ENCODE results near the gene PCGF2. TPM values are rescaled to one million over a fixed set of nuclear protein-coding genes. Genes with fewer than 3 reads are reported as not detected.

PCGF2 gene
- total RNA-seq, 1 donor from 2014 or later, result 20.7 TPM

DNA sequence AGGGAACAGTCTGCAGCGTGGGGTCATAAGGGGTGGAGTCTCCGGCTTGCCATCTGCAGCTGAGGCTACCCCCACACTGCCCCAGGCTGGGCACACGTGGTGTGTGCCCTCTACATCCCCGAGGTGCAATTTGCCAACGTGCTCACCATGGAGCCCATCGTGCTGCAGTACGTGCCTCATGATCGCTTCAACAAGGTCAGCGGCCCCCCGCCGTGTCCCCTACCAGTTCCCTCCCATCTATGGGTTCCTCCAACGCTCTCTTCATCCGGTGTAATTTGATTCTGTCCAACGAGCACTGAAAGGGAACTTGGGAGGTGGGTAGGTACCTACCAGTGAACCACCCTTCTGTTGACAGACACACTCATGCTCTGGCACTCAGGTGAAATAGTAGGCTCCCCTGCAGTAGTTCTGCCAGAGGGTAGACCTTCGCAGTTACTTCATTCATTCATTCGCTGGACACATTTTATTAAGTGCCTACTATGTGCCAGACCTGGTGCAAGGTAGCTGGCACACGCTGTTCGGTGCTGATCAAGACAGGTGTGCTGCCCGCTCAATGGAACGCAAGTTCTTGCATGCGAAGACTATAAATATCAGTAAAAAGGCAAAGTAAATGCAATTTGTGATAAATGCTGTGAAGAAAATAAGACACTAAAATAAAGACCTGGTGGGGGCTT, 40.3 kb downstream of the PCGF2 start:
- H3K27ac ChIP-seq (replicated peaks), result no peak overlapping the region
- peaks cover 89% of the 10 kb centered on the region for H3K4me1 ChIP-seq
- intact Hi-C loops (cut with micrococcal nuclease), result no loop called here

DNA sequence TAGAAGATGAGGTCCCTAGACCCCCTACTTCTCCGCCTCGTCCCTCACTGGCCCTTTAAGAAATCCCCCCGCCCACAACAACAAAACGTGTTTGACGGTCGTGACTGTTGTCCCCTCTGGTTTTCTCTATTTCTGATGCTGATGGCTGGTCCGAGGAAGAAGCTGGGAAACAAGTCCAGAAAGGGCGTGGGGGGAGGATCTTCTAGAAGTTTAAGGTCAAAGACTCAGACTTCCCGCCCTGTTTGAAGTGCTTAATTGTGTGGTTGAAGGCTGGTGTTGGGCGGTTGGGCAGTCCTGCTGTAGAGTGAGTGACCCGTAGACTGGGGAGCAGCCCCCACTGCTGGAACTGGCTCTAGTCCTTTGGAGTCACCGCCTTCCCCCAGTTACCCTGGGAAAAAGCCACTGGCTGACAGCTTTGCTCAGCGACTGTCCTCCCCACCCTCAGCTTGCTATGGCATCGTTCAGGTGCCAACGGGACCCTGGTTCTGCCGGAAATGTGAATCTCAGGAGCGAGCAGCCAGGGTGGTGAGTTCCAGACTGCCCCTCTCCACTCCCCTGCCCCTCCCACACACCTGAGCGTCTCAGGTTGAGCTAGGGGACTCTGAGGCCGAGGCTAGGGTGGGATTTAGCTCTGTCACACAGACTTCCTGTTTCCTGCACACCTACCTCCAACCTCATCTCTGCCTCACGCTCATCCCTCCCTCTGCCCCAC, 41.5 kb downstream of the PCGF2 start:
- Histone ChIP-seq H3K27ac (replicated peaks) (peak overlapping the region; percentile 99), H3K36me3 (peaks cover 36% of the 10 kb centered on the region), H3K4me3 (peak overlapping the region; percentile 96), H3K4me1 (peaks cover 86% of the 10 kb centered on the region), H3K27me3 (ENCODE audit: low read depth) (no peaks in the 10 kb centered on the region), H3K9me3 (replicated peaks) (no peaks in the 10 kb centered on the region)
- DNase-seq, result no peak
- TF ChIP-seq CTCF (IDR thresholded peaks at IDR 0.05; ENCODE audit: borderline replicate concordance), result no peak
- intact Hi-C loops (cut with micrococcal nuclease), result no loop called here

More for the DNA sequence above, 40.3 kb downstream of the PCGF2 start:
- peaks cover 48% of the 10 kb centered on the region for H3K36me3 ChIP-seq
- H3K27me3 ChIP-seq (ENCODE audit: low read depth), result no peaks in the 10 kb centered on the region
- peak overlapping the region; percentile 96 for H3K4me3 ChIP-seq
- no peak for DNase-seq
- no peaks in the 10 kb centered on the region for H3K9me3 ChIP-seq (replicated peaks)
- no peak for TF ChIP-seq CTCF (IDR thresholded peaks at IDR 0.05; ENCODE audit: borderline replicate concordance)

DNA sequence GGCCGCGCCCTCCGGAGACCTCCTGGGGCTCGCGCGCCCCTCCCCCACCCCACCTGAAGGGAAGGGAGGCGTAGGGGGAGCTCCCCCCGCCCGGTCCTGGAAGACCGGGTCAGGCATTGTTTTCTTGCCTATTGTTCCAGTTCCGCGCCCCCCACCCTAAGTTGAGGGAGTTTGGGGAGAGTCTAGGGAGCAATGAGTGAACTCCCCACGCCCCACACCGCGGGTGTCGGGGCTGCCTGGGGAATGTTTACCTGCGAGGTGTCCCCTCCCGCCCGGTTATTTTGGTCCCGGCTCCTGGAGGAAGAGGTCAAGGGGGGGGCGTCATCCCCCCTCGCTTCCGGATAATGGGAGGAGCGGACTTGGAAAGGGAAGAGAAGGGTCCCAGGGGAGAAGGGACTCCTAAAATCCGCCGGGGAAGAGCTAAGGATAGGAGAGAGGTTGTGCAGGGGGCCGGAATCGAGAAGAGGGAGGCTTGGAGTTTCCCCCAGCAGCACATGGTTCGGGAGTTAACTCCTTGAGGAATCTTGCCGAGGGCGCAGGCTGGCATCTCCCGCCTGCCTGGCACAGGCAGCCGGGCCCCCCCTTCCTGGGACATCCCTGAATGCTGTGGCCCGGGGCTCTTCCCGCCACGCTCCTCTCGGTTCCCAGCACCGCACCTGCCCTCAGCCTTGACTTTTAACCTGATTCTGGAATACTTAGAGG, 42.2 kb downstream of the PCGF2 start:
- Histone ChIP-seq H3K4me1 (peaks cover 86% of the 10 kb centered on the region), H3K27ac (replicated peaks) (peak overlapping the region; percentile 99), H3K36me3 (peaks cover 31% of the 10 kb centered on the region), H3K4me3 (peak overlapping the region; percentile 96), H3K27me3 (ENCODE audit: low read depth) (no peaks in the 10 kb centered on the region), H3K9me3 (replicated peaks) (no peaks in the 10 kb centered on the region)
- intact Hi-C loops (cut with micrococcal nuclease), result no loop called here
- peak; percentile 73 for DNase-seq
- no peak for TF ChIP-seq CTCF (IDR thresholded peaks at IDR 0.05; ENCODE audit: borderline replicate concordance)

- peaks cover 83% of the 10 kb centered on the region for H3K4me1 ChIP-seq
- H3K4me3 ChIP-seq, result peak overlapping the region; percentile 96
- H3K27ac ChIP-seq (replicated peaks), result peak overlapping the region; percentile 99
- TF ChIP-seq CTCF (IDR thresholded peaks at IDR 0.05; ENCODE audit: borderline replicate concordance), result no peak
- intact Hi-C loops (cut with micrococcal nuclease), result no loop called here
- H3K27me3 ChIP-seq (ENCODE audit: low read depth), result no peaks in the 10 kb centered on the region
- H3K36me3 ChIP-seq, result peaks cover 27% of the 10 kb centered on the region
- DNase-seq, result no peak
- no peaks in the 10 kb centered on the region for H3K9me3 ChIP-seq (replicated peaks)
Measured at GRCh38 chr17:38705523-38705802, 42.7 kb downstream of the PCGF2 start.

GRCh38 chr17:38704606-38705522, 43.3 kb downstream of the PCGF2 start, which contains the start of gene MLLT6:
Gene MLLT6, plus strand, starts transcription at chr17:38705273. Its CDS starts 360 bp downstream, at chr17:38705633.
- intact Hi-C loops (cut with micrococcal nuclease), result no loop called here
- peaks cover 77% of the 10 kb centered on the region for H3K4me1 ChIP-seq

More at GRCh38 chr17:38704606-38705522, 43.3 kb downstream of the PCGF2 start, which contains the start of gene MLLT6:
- no peak for TF ChIP-seq CTCF (IDR thresholded peaks at IDR 0.05; ENCODE audit: borderline replicate concordance)
- Histone ChIP-seq H3K27me3 (ENCODE audit: low read depth) (no peaks in the 10 kb centered on the region), H3K27ac (replicated peaks) (peak within 1 kb of the TSS; percentile 99), H3K36me3 (peaks cover 22% of the 10 kb centered on the region), H3K4me3 (peak within 1 kb of the TSS; percentile 96), H3K9me3 (replicated peaks) (no peaks in the 10 kb centered on the region)
- DNase-seq, result peak; percentile 82

Data from left ventricle myocardium inferior (tissue), 1 donor.